BLaER1 treated with 17β-estradiol and CSF1 and Interleukin-3, amounts not matched to agents 10 nM and 100 nM (cell line): ENCODE data around the gene PID1.

Experiments
- H3K27ac ChIP-seq, 11 experiments: shearing (Covaris generic); formaldehyde crosslinking; 2 replicates each; pipeline ENCODE4 v1.8.1; 2022
- H3K27me3 ChIP-seq, 11 experiments: shearing (Covaris generic); formaldehyde crosslinking; 2 replicates each; pipeline ENCODE4 v1.8.1; 2022
- H3K36me3 ChIP-seq, 11 experiments: shearing (Covaris generic); formaldehyde crosslinking; 2 replicates each; pipeline ENCODE4 v1.8.1; 2022
- H3K4me1 ChIP-seq, 10 experiments: shearing (Covaris generic); formaldehyde crosslinking; 2 replicates each; pipeline ENCODE4 v1.8.1; 2022
- H3K4me2 ChIP-seq, 11 experiments: shearing (Covaris generic); formaldehyde crosslinking; 2 replicates each; pipeline ENCODE4 v1.8.1; 2022
- H3K4me3 ChIP-seq, 10 experiments: shearing (Covaris generic); formaldehyde crosslinking; 2 replicates each; pipeline ENCODE4 v1.8.1; 2022
- H3K9ac ChIP-seq, 11 experiments: shearing (Covaris generic); formaldehyde crosslinking; 2 replicates each; pipeline ENCODE4 v1.8.1; 2022
- H3K9me3 ChIP-seq, 11 experiments: shearing (Covaris generic); formaldehyde crosslinking; replicated peaks in 1 of 11; 2 replicates each; pipeline ENCODE4 v1.8.1; 2022
- H4K20me1 ChIP-seq, 11 experiments: shearing (Covaris generic); formaldehyde crosslinking; 2 replicates each; pipeline ENCODE4 v1.8.1; 2022
- Cebpa-rat ChIP-seq, 11 experiments: shearing (Covaris generic); IDR thresholded peaks; 2 replicates each; pipeline ENCODE4 v1.8.1; 2022

The PID1 gene

DNA sequence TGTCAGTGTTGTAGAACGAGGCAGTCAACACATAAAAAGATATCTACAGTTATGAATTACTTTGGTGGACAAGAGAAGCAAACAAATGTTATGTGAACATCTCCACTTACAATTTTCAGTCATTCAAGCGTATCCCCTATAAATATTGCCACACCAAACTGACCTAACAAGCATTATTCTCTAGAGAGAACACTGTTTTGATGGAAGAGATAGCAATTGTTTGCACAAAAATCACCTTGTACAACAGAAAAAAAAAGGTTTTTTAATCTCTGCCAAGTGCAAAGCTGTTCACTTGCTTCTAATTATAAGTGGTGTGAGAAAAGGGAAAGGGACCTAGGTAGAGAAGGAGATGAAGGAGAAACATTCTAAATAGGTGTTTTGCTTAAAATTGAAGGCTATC lies 33.8 kb downstream of the PID1 start:
- H3K27ac ChIP-seq: no peak overlapping the region
- 0 out of 22 replicates have a peak, but pooled peaks cover 0 to 10% (median 0%) of the 10 kb centered on the region in 11 experiments for H3K36me3 ChIP-seq
- H3K4me2 ChIP-seq: no peak overlapping the region
- H3K4me1 ChIP-seq: no peaks in the 10 kb centered on the region
- no peak overlapping the region for H3K9ac ChIP-seq
- peaks cover 18 to 43% (median 25%) of the 10 kb centered on the region in 11 experiments for H3K9me3 ChIP-seq
- TF ChIP-seq Cebpa-rat (IDR thresholded peaks at IDR 0.05): no peak
- no peak overlapping the region for H3K4me3 ChIP-seq
- no peaks in the 10 kb centered on the region for H4K20me1 ChIP-seq
- no peaks in the 10 kb centered on the region for H3K27me3 ChIP-seq

GRCh38 chr2:229235131-229235914 lies 35.8 kb downstream of the PID1 start:
- no peak overlapping the region for H3K4me3 ChIP-seq
- no peak overlapping the region for H3K27ac ChIP-seq
- H3K9me3 ChIP-seq: peaks cover 2 to 24% (median 6%) of the 10 kb centered on the region in 11 experiments; a peak in 20 of 22 replicates
- no peaks in the 10 kb centered on the region for H3K27me3 ChIP-seq
- no peaks in the 10 kb centered on the region for H4K20me1 ChIP-seq
- H3K9ac ChIP-seq: no peak overlapping the region
- H3K36me3 ChIP-seq: 0 out of 22 replicates have a peak, but pooled peaks cover 0 to 3% (median 0%) of the 10 kb centered on the region in 11 experiments
- H3K4me2 ChIP-seq: no peak overlapping the region
- no peak for TF ChIP-seq Cebpa-rat (IDR thresholded peaks at IDR 0.05)
- H3K4me1 ChIP-seq: no peaks in the 10 kb centered on the region

- Histone ChIP-seq H3K9me3 (0 out of 22 replicates have a peak, but pooled peaks cover 0 to 3% (median 0%) of the 10 kb centered on the region in 11 experiments), H3K4me1 (no peaks in the 10 kb centered on the region), H4K20me1 (no peaks in the 10 kb centered on the region), H3K4me3 (no peak overlapping the region), H3K27me3 (no peaks in the 10 kb centered on the region), H3K9ac (no peak overlapping the region), H3K4me2 (no peak overlapping the region), H3K36me3 (peaks cover 0 to 7% (median 0%) of the 10 kb centered on the region in 11 experiments; a peak in 1 of 22 replicates), H3K27ac (no peak overlapping the region)
- TF ChIP-seq Cebpa-rat (IDR thresholded peaks at IDR 0.05): no peak
Observed at GRCh38 chr2:229231885-229232284, 39.2 kb downstream of the PID1 start.

- Histone ChIP-seq H3K36me3 (peaks cover 0 to 9% (median 0%) of the 10 kb centered on the region in 11 experiments; a peak in 1 of 22 replicates), H3K4me2 (no peak overlapping the region), H3K27ac (no peak overlapping the region), H3K9ac (no peak overlapping the region), H3K4me3 (no peak overlapping the region), H3K4me1 (no peaks in the 10 kb centered on the region), H4K20me1 (no peaks in the 10 kb centered on the region), H3K27me3 (no peaks in the 10 kb centered on the region), H3K9me3 (peaks cover 0 to 3% (median 0%) of the 10 kb centered on the region in 11 experiments; a peak in 1 of 22 replicates)
- TF ChIP-seq Cebpa-rat (IDR thresholded peaks at IDR 0.05): no peak
Observed at GRCh38 chr2:229231328-229231868, 39.7 kb downstream of the PID1 start.

- no peak for TF ChIP-seq Cebpa-rat (IDR thresholded peaks at IDR 0.05)
- Histone ChIP-seq H3K4me2 (no peak overlapping the region), H3K36me3 (peaks cover 0 to 11% (median 0%) of the 10 kb centered on the region in 11 experiments; a peak in 1 of 22 replicates), H3K27ac (no peak overlapping the region), H3K27me3 (no peaks in the 10 kb centered on the region), H3K9ac (no peak overlapping the region), H3K4me3 (no peak overlapping the region), H3K4me1 (no peaks in the 10 kb centered on the region), H3K9me3 (peaks cover 0 to 7% (median 0%) of the 10 kb centered on the region in 11 experiments; a peak in 1 of 22 replicates), H4K20me1 (no peaks in the 10 kb centered on the region)
Observed at GRCh38 chr2:229230911-229231310, 40.2 kb downstream of the PID1 start.

- H3K4me3 ChIP-seq: no peak overlapping the region
- no peaks in the 10 kb centered on the region for H3K27me3 ChIP-seq
- H3K36me3 ChIP-seq: peaks cover 0 to 17% (median 0%) of the 10 kb centered on the region in 11 experiments; a peak in 1 of 22 replicates
- H3K27ac ChIP-seq: no peak overlapping the region
- H3K9me3 ChIP-seq: peaks cover 0 to 13% (median 0%) of the 10 kb centered on the region in 11 experiments; a peak in 2 of 22 replicates
- no peak for TF ChIP-seq Cebpa-rat (IDR thresholded peaks at IDR 0.05)
- no peak overlapping the region for H3K9ac ChIP-seq
- no peak overlapping the region for H3K4me2 ChIP-seq
- no peaks in the 10 kb centered on the region for H3K4me1 ChIP-seq
- H4K20me1 ChIP-seq: no peaks in the 10 kb centered on the region
Observed at GRCh38 chr2:229230256-229230655, 40.8 kb downstream of the PID1 start.

GRCh38 chr2:229226382-229226781 lies 44.7 kb downstream of the PID1 start:
- H3K4me1 ChIP-seq: no peaks in the 10 kb centered on the region
- H3K27me3 ChIP-seq: no peaks in the 10 kb centered on the region
- no peak overlapping the region for H3K9ac ChIP-seq
- no peaks in the 10 kb centered on the region for H4K20me1 ChIP-seq
- H3K36me3 ChIP-seq: peaks cover 0 to 18% (median 0%) of the 10 kb centered on the region in 11 experiments; a peak in 1 of 22 replicates
- no peak overlapping the region for H3K4me3 ChIP-seq
- TF ChIP-seq Cebpa-rat (IDR thresholded peaks at IDR 0.05): no peak
- no peak overlapping the region for H3K27ac ChIP-seq
- no peak overlapping the region for H3K4me2 ChIP-seq
- peaks cover 0 to 25% (median 0%) of the 10 kb centered on the region in 11 experiments; a peak in 3 of 22 replicates for H3K9me3 ChIP-seq

GRCh38 chr2:229223107-229223506 lies 48.0 kb downstream of the PID1 start:
- Histone ChIP-seq H3K4me2 (no peak overlapping the region), H3K4me3 (no peak overlapping the region), H3K4me1 (no peaks in the 10 kb centered on the region), H3K9ac (no peak overlapping the region), H4K20me1 (no peaks in the 10 kb centered on the region), H3K36me3 (peaks cover 0 to 18% (median 0%) of the 10 kb centered on the region in 11 experiments; a peak in 1 of 22 replicates), H3K27me3 (no peaks in the 10 kb centered on the region), H3K9me3 (peaks cover 0 to 48% (median 6%) of the 10 kb centered on the region in 11 experiments; a peak in 8 of 22 replicates), H3K27ac (no peak overlapping the region)
- no peak for TF ChIP-seq Cebpa-rat (IDR thresholded peaks at IDR 0.05)

DNA sequence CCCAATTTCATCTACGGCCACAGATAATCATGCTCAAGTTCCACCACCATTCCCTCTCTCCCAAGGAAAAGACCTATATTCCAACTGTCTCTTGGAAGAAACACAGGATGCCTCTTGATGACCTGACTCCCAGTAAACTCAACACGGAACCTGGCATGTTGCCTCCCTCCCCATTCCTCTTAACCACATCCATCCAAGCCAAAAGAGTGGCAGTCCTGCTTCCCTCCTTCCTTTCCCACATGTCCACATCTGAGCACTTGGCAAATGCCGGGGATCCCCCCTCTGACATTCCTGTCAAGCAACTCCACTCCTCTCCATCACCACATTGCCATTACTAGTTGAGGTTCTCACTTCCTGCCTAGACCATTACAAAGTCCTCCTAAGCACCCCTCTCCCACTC lies 49.4 kb downstream of the PID1 start:
- Histone ChIP-seq H4K20me1 (no peaks in the 10 kb centered on the region), H3K4me3 (no peak overlapping the region), H3K27ac (no peak overlapping the region), H3K36me3 (peaks cover 0 to 11% (median 0%) of the 10 kb centered on the region in 11 experiments; a peak in 1 of 22 replicates), H3K9me3 (peaks cover 0 to 48% (median 6%) of the 10 kb centered on the region in 11 experiments; a peak in 8 of 22 replicates), H3K4me1 (no peaks in the 10 kb centered on the region), H3K9ac (no peak overlapping the region), H3K27me3 (no peaks in the 10 kb centered on the region), H3K4me2 (no peak overlapping the region)
- TF ChIP-seq Cebpa-rat (IDR thresholded peaks at IDR 0.05): no peak
